ENCODE results near the gene PNO1. TPM values are rescaled to one million over a fixed set of nuclear protein-coding genes. Genes with fewer than 3 reads are reported as not detected.

PNO1 gene
- polyA plus RNA-seq, 4 donors = 16.1 to 20.2 (median 16.9) TPM

DNA sequence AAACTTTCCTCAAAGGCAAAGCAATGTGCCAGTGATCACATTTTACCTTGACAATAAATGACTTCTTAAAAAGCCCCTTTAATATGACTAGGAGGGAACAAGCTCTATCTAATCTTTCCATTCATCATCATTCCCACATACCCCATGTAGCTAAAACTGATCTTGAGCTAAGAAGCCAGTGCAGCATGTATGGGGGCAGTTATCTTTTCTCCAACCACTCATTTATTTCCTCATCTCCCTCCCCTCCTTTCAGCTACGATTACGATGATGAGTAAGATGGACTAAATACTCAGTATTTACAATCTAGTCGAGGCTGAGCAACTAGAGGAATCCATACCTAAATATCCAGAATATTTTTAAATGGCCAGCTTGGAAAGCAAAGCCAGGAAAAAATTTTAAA is 35.5 kb downstream of the PNO1 start:
- no peak for DNase-seq (ENCODE audit: low read depth in 4 of 4, low spot score in 2 of 4)

- DNase-seq (ENCODE audit: low read depth in 4 of 4, low spot score in 2 of 4) = no peak
Measured at GRCh38 chr2:68193787-68194372, 36.2 kb downstream of the PNO1 start.

- DNase-seq (ENCODE audit: low read depth in 4 of 4, low spot score in 2 of 4) = no peak
Measured at GRCh38 chr2:68195096-68195495, 37.4 kb downstream of the PNO1 start.

DNA sequence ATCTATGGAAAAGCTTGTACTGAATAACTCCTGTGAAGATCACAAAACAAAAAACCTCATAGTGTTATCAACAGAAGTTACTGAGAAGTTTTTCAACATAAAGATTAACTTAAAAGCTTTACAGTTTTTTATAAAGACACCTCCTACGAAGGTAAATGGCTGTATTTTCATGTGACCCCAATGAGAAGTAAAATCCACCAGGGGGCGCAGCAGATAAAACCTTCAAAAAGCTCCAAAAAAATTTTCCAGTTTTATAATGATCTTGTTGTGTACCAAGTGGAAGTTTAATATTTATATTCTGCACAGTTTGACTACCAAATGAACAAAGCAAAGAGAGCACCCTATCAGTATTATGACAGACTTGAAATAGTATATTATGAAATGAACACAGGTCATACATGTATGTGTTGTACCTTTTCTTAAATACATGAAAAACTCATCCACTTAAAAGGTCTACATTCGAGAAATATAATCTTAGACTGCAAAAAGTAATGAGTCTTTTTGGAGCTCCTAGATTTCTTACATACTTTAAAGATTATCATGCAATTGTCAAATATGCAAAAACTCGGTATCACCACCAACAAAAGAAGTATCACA is 38.5 kb downstream of the PNO1 start:
- no peak for DNase-seq (ENCODE audit: low read depth in 4 of 4, low spot score in 2 of 4)

GRCh38 chr2:68200157-68200787 is 42.6 kb downstream of the PNO1 start:
- no peak for DNase-seq (ENCODE audit: low read depth in 4 of 4, low spot score in 2 of 4)

DNA sequence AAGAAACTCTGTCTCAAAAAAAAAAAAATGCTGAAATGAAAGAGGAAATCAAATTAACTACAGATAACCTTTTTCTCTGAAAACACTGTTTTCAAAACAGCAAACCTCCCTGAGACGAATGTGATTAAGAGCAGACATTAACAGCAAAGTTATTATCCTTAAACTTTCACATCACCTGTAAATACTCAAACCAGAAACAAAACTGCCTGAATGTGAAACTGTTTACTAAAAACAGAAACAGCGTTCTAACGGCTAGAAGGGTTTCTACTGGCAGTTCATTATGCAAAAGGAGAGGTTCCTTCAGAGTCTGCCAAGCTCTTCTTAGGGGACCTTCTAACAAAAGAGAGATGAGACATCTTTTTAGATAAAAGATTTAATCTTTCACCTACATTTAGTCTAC is 45.9 kb downstream of the PNO1 start:
- no peak for DNase-seq (ENCODE audit: low read depth in 4 of 4, low spot score in 2 of 4)

DNA sequence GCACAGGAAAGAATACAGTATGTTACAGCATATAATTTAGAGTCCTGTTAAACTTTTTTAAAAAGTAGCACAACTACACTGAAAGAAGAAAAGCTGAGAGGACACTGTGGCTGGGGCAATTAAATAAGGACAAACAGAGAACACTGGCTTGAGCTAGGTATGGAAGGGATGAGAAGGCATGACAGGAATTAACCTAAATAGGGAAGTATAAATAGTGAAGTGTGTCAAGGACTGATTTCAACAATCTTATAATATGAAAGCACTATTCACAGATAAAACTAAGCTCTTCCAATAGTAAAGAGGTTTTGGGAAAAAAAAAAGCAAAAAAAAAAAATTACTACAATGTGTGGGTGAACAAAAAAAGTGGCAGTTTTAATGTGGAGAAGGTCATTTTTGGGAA is 49.1 kb downstream of the PNO1 start:
- DNase-seq (ENCODE audit: low read depth in 4 of 4, low spot score in 2 of 4) = no peak

DNA sequence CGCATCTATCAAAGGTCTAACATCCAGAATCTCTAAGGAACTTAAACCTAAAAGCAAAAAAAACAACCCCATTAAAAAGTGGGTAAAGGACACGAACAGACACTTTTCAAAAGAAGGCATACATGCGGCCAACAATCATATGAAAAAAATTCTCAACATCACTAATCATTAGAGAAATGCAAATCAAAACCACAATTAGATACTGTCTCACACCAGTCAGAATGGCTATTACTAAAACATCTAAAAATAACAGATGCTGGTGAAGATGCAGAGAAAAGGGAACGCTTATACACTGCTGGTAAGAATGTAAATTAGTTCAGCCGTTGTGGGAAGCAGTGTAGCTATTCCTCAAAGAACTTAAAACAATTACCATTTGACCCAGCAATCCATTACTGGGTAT is 56.7 kb downstream of the PNO1 start:
- DNase-seq (ENCODE audit: low read depth in 4 of 4, low spot score in 2 of 4) = no peak

DNA sequence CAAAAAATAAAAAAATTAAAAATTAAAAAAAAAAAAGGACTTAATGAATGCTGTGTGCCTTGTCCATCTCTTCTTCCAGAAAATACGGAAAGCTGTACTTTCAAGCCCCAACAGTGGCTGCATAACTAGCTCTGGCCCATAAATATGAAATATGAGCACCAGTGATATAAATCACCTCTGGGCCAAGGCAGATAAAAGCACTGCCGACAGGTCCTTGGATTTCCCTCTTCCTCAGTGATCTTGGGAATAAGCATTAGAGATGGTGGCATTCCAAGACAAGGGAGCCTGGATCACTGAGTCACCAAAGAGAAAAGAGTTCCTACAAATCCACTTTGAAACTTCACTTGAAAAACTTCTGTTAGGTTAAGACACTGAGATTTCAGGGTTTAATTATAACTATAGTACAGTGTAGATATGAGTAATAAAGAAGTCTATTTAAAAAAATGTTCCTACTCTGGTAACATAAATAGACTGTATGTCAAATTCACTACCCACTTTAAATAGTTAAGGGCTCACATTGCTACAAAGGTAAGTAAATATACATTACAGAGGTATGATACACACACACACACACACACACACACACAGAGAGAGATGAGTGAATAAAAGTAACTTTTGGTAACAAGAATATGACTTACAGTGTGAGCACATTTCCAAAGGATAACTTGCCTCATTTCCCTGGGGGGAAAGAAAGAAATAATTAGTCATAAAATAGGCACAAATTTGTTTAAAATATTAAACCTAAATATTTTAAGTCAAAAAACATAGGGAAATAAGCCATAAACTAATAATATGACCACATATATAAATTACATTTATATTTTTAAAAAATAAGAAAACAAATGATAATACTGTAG is 59.0 kb downstream of the PNO1 start:
- no peak for DNase-seq (ENCODE audit: low read depth in 4 of 4, low spot score in 2 of 4)

DNA sequence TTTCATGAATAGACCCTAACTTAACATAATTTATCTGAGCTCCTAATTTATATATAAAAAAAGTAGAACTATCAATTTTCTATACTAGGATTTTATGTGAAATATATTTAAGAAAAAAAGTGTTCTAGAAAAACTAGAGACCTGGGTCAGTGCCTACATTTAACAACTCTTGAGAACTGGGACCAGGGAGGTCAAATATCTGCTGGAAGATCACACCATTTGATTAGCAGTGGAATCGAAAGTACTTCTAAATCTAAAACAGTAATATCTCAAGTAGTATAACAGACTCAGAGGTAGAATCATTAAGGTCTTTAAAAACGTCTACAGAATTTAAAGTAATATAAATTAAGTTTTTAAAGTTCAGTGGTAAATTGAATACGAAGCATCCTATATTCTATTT is 60.0 kb downstream of the PNO1 start:
- no peak for DNase-seq (ENCODE audit: low read depth in 4 of 4, low spot score in 2 of 4)

DNA sequence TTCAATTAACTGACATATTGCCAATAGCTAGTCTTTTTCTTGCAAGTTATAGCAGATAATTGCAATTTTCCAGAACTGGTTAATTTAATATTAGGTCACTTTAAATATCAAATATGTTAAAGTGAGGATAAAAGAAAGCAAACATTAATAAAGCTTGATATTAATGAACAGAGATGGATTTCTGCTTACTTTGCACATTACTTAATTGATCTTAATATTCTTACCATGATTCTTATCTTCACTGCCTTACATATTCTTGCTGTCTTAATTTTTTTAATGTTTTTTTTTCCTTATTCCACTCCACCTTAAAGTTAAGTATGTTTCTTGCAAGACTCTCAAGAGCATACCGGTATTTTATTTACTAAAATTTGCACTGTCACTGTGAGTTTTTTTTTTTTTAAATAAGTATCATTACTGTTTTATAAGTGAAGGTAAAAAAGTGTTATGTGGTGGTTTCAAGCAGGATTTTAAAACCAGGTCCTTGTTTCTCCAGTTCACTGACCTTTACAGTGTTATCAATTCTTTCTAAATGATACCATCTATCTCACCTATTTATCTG is 60.7 kb downstream of the PNO1 start:
- no peak for DNase-seq (ENCODE audit: low read depth in 4 of 4, low spot score in 2 of 4)

GRCh38 chr2:68222287-68222686 is 64.6 kb downstream of the PNO1 start:
- DNase-seq (ENCODE audit: low read depth in 4 of 4, low spot score in 2 of 4) = no peak

DNA sequence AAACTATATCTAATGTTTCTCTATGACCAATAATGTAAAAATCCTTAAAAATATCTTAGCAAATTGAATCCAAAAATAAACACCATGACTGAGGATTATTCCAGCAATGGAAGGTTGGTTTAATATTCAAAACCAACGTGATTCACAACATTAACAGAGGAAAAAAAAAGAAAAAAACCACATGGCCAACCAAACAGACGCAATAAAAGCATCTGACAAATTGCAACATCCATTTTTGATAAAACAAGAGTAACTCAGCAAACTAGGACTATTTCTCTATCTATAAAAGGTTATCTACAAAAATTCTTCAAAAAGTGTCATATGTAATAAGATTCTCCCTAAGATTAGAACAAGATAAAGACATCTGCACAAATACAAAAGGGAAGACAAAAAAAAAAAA is 65.7 kb downstream of the PNO1 start:
- DNase-seq (ENCODE audit: low read depth in 4 of 4, low spot score in 2 of 4) = no peak

- DNase-seq (ENCODE audit: low read depth in 4 of 4, low spot score in 2 of 4) = no peak
Measured at GRCh38 chr2:68225119-68225632, 67.5 kb downstream of the PNO1 start.

Other genes starting within 250 kb of the PNO1 start
- gene C1D, start 94.9 kb upstream of the PNO1 start, polyA plus RNA-seq (ENCODE audit: insufficient read length in 4 of 4) = 10 to 100 TPM; 40.8 to 61.9 (median 52.7) TPM
- gene PPP3R1, start 94.6 kb downstream of the PNO1 start, polyA plus RNA-seq (ENCODE audit: insufficient read length in 4 of 4) = 10 to 100 TPM; 47.0 to 64.9 (median 58.2) TPM
- gene CNRIP1, start 162.1 kb downstream of the PNO1 start, polyA plus RNA-seq (ENCODE audit: insufficient read length in 4 of 4) = 10 to 100 TPM; 19.8 to 27.5 (median 21.8) TPM
- 1 to 10 TPM; 3.5 to 7.2 (median 5.9) TPM for gene PLEK, start 207.4 kb downstream of the PNO1 start, polyA plus RNA-seq (ENCODE audit: insufficient read length in 4 of 4)

Measured in left renal cortex interstitium (tissue), 4 donors.